ENCODE data around the gene LTBP1. TPM values are rescaled to one million over a fixed set of nuclear protein-coding genes. Genes with fewer than 3 reads are reported as not detected.
"Not testable (repeated sequence)": the region's sequence is repeated elsewhere in the genome, so short reads cannot be mapped to it uniquely, and the experiment has no call there.

LTBP1 gene
- total and polyA plus RNA-seq, 2 experiments from 2014 or later, result 157 to 211 TPM

GRCh38 chr2:32977228-32977758, 30.5 kb downstream of the LTBP1 start:
- Histone ChIP-seq H3K4me3 (no peak overlapping the region), H3K36me3 (ENCODE audit: low read depth) (no peaks in the 10 kb centered on the region), H2AFZ (no peak overlapping the region), H3K79me2 (ENCODE audit: insufficient read depth) (no peaks in the 10 kb centered on the region), H3K9ac (no peak overlapping the region), H4K20me1 (ENCODE audit: insufficient read depth) (no peaks in the 10 kb centered on the region), H3K4me2 (ENCODE audit: unreplicated experiment) (no peak overlapping the region), H3K9me3 (ENCODE audit: low read depth) (no peaks in the 10 kb centered on the region), H3F3A (ENCODE audit: insufficient read depth) (no peaks in the 10 kb centered on the region), H3K27ac (no peak overlapping the region), H3K9me2 (ENCODE audit: insufficient read depth) (no peaks in the 10 kb centered on the region), H3K4me1 (ENCODE audit: insufficient read depth) (no peaks in the 10 kb centered on the region), H3K27me3 (replicated peaks; ENCODE audit: insufficient read depth) (no peaks in the 10 kb centered on the region)
- in situ Hi-C loops (cut with MboI), result no loop called here
- WGBS, 2 experiments (ENCODE audit: low coverage in 1 of 2, low lambda C conversion rate in 2 of 2, missing lambda C conversion rate in 2 of 2), result 59 to 62% methylated on average over 6 of the region's 6 CpGs
- TF ChIP-seq EZH2phosphoT487 (IDR thresholded peaks at IDR 0.05; ENCODE audit: insufficient read depth, low read depth) (no peak), EZH2 (IDR thresholded peaks at IDR 0.05; ENCODE audit: insufficient read depth, poor library complexity, severe bottlenecking) (no peak)
- peak; percentile 28 for DNase-seq

- Histone ChIP-seq H3F3A (ENCODE audit: insufficient read depth) (no peaks in the 10 kb centered on the region), H3K79me2 (ENCODE audit: insufficient read depth) (no peaks in the 10 kb centered on the region), H3K4me2 (ENCODE audit: unreplicated experiment) (no peak overlapping the region), H4K20me1 (ENCODE audit: insufficient read depth) (no peaks in the 10 kb centered on the region), H3K4me3 (no peak overlapping the region), H3K27ac (no peak overlapping the region), H3K4me1 (ENCODE audit: insufficient read depth) (no peaks in the 10 kb centered on the region), H3K9ac (no peak overlapping the region), H3K9me2 (ENCODE audit: insufficient read depth) (no peaks in the 10 kb centered on the region), H3K27me3 (replicated peaks; ENCODE audit: insufficient read depth) (no peaks in the 10 kb centered on the region), H2AFZ (no peak overlapping the region), H3K9me3 (ENCODE audit: low read depth) (no peaks in the 10 kb centered on the region), H3K36me3 (ENCODE audit: low read depth) (no peaks in the 10 kb centered on the region)
- in situ Hi-C loops (cut with MboI), result no loop called here
- TF ChIP-seq EZH2phosphoT487 (IDR thresholded peaks at IDR 0.05; ENCODE audit: insufficient read depth, low read depth), result no peak
- no peak for TF ChIP-seq EZH2 (IDR thresholded peaks at IDR 0.05; ENCODE audit: insufficient read depth, poor library complexity, severe bottlenecking)
- WGBS, 2 experiments (ENCODE audit: low coverage in 1 of 2, low lambda C conversion rate in 2 of 2, missing lambda C conversion rate in 2 of 2), result 58 to 61% methylated on average over 4 of the region's 4 CpGs
- DNase-seq, result no peak
Observed at GRCh38 chr2:32981612-32982011, 34.9 kb downstream of the LTBP1 start.

GRCh38 chr2:32983193-32983924, 36.6 kb downstream of the LTBP1 start:
- H2AFZ ChIP-seq, result not testable (repeated sequence)

GRCh38 chr2:32986480-32986879, 39.7 kb downstream of the LTBP1 start:
- no peak overlapping the region for H3K4me2 ChIP-seq (ENCODE audit: unreplicated experiment)
- 83 to 84% methylated on average over 4 of the region's 4 CpGs for WGBS, 2 experiments (ENCODE audit: low coverage in 1 of 2, low lambda C conversion rate in 2 of 2, missing lambda C conversion rate in 2 of 2)
- H3K27me3 ChIP-seq (replicated peaks; ENCODE audit: insufficient read depth), result no peaks in the 10 kb centered on the region
- H3K4me3 ChIP-seq, result no peak overlapping the region
- H3K27ac ChIP-seq, result no peak overlapping the region
- TF ChIP-seq EZH2phosphoT487 (IDR thresholded peaks at IDR 0.05; ENCODE audit: insufficient read depth, low read depth) (no peak), EZH2 (IDR thresholded peaks at IDR 0.05; ENCODE audit: insufficient read depth, poor library complexity, severe bottlenecking) (no peak)
- no peak overlapping the region for H2AFZ ChIP-seq
- in situ Hi-C loops (cut with MboI), result no loop called here
- DNase-seq, result no peak
- no peak overlapping the region for H3K9ac ChIP-seq
- no peaks in the 10 kb centered on the region for H3F3A ChIP-seq (ENCODE audit: insufficient read depth)
- H3K9me3 ChIP-seq (ENCODE audit: low read depth), result no peaks in the 10 kb centered on the region
- H4K20me1 ChIP-seq (ENCODE audit: insufficient read depth), result no peaks in the 10 kb centered on the region
- H3K36me3 ChIP-seq (ENCODE audit: low read depth), result no peaks in the 10 kb centered on the region
- H3K9me2 ChIP-seq (ENCODE audit: insufficient read depth), result no peaks in the 10 kb centered on the region
- no peaks in the 10 kb centered on the region for H3K79me2 ChIP-seq (ENCODE audit: insufficient read depth)
- H3K4me1 ChIP-seq (ENCODE audit: insufficient read depth), result no peaks in the 10 kb centered on the region

More at GRCh38 chr2:32983193-32983924, 36.6 kb downstream of the LTBP1 start:
- H3K79me2 ChIP-seq (ENCODE audit: insufficient read depth); H3K27me3 ChIP-seq (replicated peaks; ENCODE audit: insufficient read depth); H3K4me1 ChIP-seq (ENCODE audit: insufficient read depth); H3F3A ChIP-seq (ENCODE audit: insufficient read depth); H3K4me2 ChIP-seq (ENCODE audit: unreplicated experiment); H4K20me1 ChIP-seq (ENCODE audit: insufficient read depth); H3K9ac ChIP-seq; in situ Hi-C loops (cut with MboI); H3K9me2 ChIP-seq (ENCODE audit: insufficient read depth); H3K4me3 ChIP-seq; H3K27ac ChIP-seq; H3K36me3 ChIP-seq (ENCODE audit: low read depth); DNase-seq; H3K9me3 ChIP-seq (ENCODE audit: low read depth): not testable (repeated sequence)
- 55 to 57% methylated on average over 5 of the region's 5 CpGs for WGBS, 2 experiments (ENCODE audit: low coverage in 1 of 2, low lambda C conversion rate in 2 of 2, missing lambda C conversion rate in 2 of 2)
